ENCODE data around the gene ZNF32. TPM values are rescaled to one million over a fixed set of nuclear protein-coding genes. Genes with fewer than 3 reads are reported as not detected.
"Not testable (repeated sequence)": the region's sequence is repeated elsewhere in the genome, so short reads cannot be mapped to it uniquely, and the experiment has no call there.

ZNF32 gene
- total RNA-seq, 1 experiment from 2014 or later, result 107 TPM

DNA sequence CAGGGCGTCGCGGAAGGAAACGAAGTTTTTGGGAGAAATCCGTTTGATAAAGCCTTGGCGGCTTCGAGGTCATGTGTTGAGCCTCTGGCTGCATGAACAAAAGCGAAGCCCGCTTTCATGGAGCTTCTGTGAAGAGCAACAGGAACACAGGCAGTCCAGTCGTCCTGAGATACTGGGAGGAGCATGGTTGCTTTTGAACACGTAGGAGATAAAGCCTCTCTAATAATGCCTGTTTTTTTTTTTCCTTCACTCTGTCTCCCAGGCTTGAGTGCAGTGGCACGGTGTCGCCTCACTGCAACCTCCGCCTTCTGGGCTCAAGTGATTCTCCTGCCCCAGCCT, 473 bp upstream of the ZNF32 start:
- no peak for DNase-seq (ENCODE audit: low read depth)

DNA sequence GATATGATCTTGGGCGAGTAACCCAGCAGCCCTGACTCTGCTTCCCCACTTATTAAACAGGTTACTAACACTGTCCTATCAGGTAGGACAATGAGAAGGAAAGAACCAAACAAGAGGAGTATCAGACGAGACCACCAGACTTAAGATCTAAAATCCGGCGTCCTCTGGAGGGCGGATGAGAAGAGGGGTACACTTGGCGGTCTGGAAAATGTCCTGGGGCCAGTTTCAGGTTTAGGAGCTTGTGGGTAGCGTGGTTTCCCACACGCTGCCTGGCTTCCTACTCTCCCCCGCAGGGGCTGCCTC, 635 bp downstream of the ZNF32 start:
- in situ Hi-C loops (cut with HindIII; ENCODE audit: low pct_unique_long_range_greater_than_20kb, low sequenced_read_pairs), result no loop called here
- DNase-seq (ENCODE audit: low read depth), result no peak

More for the DNA sequence above, 473 bp upstream of the ZNF32 start:
- in situ Hi-C loops (cut with HindIII; ENCODE audit: low pct_unique_long_range_greater_than_20kb, low sequenced_read_pairs), result no loop called here

DNA sequence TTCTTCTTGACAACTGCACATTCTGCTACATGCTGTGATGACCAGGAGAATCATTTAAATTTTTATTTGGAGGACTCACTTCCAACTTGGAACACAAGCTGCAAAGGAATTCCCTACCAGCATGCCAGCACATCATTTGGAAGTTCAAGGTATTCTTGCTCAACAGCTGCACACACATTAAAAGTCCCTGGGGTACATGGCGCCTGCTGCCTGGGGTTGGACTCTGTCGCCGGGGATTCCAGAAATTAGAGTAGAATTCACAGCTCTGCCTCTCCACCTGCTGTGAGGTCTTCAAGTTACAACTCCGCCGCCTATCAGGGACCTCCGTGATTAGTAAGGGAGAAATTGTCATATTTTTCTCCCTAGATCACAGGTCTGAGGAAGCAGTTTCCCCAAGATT, 1.1 kb downstream of the ZNF32 start:
- in situ Hi-C loops (cut with HindIII; ENCODE audit: low pct_unique_long_range_greater_than_20kb, low sequenced_read_pairs), result no loop called here
- no peak for DNase-seq (ENCODE audit: low read depth)

DNA sequence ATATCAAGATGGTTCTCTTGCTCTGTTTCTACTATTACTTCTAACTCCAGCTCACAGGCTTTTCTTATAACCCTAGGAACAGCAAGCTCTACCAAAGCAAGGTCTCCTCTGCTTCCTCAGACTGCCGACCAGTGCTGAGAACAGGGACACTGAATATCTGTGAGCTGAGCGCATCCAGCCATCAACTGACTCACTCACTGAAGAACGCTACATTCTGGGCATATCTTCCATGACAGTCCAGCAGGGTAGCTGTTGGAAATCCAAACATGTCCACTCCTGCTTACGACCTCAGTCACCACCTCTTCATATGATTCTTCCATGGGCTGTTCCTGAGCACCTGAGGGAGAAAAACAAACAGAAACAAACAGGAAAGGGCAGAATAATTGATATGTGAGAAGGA, 2.8 kb downstream of the ZNF32 start:
- in situ Hi-C loops (cut with HindIII; ENCODE audit: low pct_unique_long_range_greater_than_20kb, low sequenced_read_pairs), result no loop called here
- no peak for DNase-seq (ENCODE audit: low read depth)

DNA sequence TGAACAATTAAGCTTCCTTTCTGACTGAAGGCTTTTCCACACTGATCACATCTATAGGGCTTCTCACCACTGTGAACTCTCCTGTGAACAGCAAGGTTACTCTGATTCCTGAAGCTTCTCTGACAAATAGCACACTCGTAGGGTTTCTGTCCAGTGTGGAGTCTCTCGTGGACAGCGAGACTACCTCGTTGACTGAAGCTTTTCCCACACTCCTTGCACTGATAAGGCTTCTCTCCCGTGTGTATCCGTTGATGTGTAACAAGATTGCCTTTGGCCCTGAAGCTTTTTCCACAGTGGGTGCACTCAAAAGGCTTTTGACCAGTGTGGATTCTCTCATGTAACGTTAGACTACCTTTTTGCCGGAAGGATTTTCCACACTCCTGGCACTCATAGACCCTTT, 4.4 kb downstream of the ZNF32 start:
- in situ Hi-C loops (cut with HindIII; ENCODE audit: low pct_unique_long_range_greater_than_20kb, low sequenced_read_pairs), result no loop called here
- peak; percentile 14 for DNase-seq (ENCODE audit: low read depth)

DNA sequence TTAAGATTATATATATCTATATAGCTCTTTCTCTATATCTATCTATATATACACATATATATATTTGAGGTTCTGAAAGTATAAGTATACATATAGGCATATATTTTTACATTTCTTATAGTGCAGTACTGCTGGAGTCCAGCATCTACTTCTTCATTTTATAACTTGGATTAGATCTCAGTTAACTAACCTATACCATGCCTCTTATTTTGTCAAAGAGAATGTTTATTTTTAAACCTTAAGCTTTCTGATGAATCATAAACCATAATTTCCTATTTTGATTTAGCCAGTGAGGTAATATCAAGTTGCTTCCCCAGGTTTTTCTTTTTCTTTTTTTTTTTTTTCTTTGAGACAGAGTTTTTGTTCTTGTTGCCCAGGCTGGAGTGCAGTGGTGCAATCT, 8.1 kb downstream of the ZNF32 start:
- in situ Hi-C loops (cut with HindIII; ENCODE audit: low pct_unique_long_range_greater_than_20kb, low sequenced_read_pairs), result no loop called here
- no peak for DNase-seq (ENCODE audit: low read depth)

DNA sequence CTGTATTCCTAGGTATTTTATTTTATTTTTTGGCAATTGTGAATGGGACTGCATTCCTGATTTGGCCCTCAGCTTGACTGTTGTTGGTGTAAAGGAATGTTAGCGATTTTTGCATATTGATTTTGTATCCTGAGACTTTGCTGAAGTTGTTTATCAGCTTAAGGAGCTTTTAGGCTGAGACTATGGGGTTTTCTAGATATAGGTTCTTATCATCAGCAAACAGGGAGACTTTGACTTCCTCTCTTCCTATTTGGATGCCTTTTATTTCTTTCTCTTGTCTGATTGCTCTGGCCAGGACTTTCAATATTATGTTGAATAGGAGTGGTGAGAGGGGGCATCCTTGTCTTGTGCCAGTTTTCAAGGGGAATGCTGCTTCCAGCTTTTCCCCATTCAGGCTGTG, 12.9 kb downstream of the ZNF32 start:
- in situ Hi-C loops (cut with HindIII; ENCODE audit: low pct_unique_long_range_greater_than_20kb, low sequenced_read_pairs); DNase-seq (ENCODE audit: low read depth): not testable (repeated sequence)

DNA sequence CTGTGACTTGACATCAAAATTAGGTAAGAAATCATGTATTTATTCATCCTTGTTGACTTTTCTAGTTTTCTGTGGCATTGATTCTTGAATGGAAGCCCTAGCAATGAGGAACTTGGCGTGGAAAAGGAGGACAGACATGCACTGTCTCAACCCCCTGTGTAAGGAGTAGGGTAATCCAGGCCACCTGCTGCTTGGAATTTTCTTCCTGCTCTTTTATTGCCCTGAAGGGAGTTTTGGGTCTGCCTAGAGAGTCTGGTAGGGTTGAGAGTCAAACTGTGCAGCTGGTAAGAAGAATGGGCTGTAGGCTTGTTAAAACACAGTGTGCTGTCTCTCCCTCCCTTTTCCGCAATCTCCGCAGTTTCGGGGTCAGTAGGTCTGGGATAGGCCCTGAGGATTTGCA, 19.7 kb downstream of the ZNF32 start:
- in situ Hi-C loops (cut with HindIII; ENCODE audit: low pct_unique_long_range_greater_than_20kb, low sequenced_read_pairs), result no loop called here
- no peak for DNase-seq (ENCODE audit: low read depth)

DNA sequence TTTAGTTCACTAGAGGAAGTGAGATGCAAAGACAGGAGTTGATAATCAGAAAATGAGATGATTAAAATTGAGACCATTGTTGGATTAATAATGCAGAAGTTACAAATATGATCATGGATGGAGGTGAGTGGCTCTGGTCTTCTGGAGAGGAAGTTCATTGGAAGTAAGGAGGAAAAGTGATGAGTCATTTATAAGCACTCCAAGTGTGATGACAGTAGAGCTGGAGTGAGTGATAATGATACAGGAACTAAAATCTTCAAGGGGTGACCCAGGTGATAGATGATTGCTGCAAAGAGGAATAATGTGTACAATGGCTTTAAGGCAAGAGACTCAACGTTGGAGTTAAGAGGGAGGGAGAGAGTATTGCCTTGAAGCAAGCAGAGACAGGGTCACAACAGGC, 20.7 kb downstream of the ZNF32 start:
- in situ Hi-C loops (cut with HindIII; ENCODE audit: low pct_unique_long_range_greater_than_20kb, low sequenced_read_pairs), result no loop called here
- no peak for DNase-seq (ENCODE audit: low read depth)

DNA sequence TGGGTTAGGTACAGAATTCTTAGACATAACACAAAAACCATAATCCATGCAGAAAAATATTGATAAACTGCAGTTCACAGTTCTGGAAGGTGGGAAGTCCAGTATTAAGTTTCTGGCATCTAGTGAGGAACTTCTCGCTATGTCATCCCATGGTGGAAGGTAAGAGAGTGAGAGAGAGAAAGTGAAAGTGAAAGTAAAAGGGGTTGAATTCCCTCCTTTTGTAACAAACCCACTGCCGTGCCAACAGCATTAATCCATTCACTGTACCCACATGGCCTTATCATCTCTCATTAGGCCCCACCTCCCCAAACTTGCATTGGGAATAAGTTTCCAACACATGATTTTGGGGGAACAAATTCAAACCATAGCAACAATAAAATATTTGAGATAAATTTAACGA, 25.3 kb downstream of the ZNF32 start:
- DNase-seq (ENCODE audit: low read depth), result no peak
- in situ Hi-C loops (cut with HindIII; ENCODE audit: low pct_unique_long_range_greater_than_20kb, low sequenced_read_pairs), result no loop called here

DNA sequence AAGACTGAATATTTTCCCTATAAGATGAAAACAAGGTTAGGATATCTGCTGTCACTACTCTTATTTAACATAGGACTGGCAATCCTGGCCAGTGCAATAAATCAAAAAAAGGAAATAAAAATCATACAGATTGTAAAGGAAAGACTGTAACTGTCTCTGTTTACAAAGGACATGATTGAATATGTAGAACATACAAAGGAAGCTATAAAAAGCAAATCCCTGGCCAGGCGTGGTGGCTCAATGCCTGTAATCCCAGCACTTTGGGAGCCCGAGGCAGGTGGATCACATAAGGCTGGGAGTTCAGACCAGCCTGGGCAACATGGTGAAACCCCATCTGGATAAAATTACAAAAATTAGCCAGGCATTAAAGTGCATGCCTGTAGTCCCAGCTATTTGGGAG, 26.6 kb downstream of the ZNF32 start:
- DNase-seq (ENCODE audit: low read depth), result no peak
- in situ Hi-C loops (cut with HindIII; ENCODE audit: low pct_unique_long_range_greater_than_20kb, low sequenced_read_pairs), result no loop called here

DNA sequence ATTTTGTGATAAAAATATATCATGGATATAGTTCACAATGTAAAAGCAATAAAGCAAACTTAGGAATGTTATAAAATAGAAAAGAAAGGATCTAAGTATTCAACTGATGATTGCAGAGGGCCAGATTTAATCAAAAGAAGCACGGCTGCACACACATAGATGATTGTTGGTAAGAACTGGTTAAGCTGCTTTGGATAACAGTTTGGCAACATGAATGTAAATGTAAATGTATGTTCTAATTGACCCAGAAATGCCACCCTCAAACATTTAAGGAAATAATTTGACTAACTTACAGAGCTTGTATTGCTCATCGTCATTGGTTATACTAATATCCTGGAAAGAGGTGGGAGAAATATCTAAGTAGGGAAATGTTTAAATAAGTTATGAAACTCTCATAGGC, 29.3 kb downstream of the ZNF32 start:
- no peak for DNase-seq (ENCODE audit: low read depth)

DNA sequence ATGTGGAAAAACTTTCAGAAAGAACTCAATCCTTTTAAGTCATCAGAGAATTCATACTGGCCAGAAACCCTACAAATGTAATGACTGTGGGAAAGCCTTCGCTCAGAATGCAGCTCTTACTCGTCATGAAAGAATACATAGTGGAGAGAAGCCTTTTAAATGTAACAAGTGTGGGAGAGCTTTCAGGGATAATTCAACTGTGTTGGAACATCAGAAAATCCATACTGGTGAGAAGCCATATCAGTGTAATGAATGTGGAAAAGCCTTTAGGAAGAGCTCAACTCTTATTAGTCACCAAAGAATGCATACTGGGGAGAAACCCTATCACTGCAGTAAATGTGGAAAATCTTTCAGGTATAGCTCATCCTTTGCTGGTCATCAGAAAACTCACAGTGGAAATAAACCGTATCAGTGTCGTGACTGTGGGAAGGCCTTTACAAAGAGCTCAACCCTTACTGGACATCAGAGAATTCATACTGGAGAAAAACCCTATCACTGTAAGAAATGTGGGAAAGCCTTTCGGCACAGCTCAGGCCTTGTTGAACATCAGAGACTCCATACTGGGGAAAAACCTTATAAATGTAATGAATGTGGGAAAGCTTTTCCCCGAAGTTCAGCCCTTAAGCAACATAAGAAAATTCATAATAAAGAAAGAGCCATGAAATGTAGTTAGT, 31.8 kb downstream of the ZNF32 start:
- peak; percentile 8 for DNase-seq (ENCODE audit: low read depth)
- in situ Hi-C loops (cut with HindIII; ENCODE audit: low pct_unique_long_range_greater_than_20kb, low sequenced_read_pairs), result no loop called here

More for the DNA sequence above, 29.3 kb downstream of the ZNF32 start:
- in situ Hi-C loops (cut with HindIII; ENCODE audit: low pct_unique_long_range_greater_than_20kb, low sequenced_read_pairs), result no loop called here

DNA sequence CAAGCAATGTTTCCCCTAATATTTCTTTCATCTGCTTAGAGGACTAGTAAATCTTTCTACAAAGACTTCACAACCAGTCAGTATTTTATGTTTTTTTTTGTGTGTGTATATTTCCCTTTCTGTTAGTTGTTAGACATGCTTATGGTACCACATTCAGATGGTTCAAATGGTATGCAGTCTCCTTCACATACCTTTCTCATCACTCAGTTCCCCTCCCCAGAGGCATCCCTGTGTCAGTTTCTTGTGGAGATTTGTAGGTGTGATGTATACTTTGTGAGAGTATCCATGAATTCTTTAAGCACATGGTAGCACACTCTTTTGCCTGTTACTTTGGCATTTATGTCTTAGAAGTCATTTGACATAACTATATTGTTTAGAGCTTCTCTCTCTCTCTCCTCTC, 38.0 kb downstream of the ZNF32 start:
- DNase-seq (ENCODE audit: low read depth), result no peak
- in situ Hi-C loops (cut with HindIII; ENCODE audit: low pct_unique_long_range_greater_than_20kb, low sequenced_read_pairs), result no loop called here

DNA sequence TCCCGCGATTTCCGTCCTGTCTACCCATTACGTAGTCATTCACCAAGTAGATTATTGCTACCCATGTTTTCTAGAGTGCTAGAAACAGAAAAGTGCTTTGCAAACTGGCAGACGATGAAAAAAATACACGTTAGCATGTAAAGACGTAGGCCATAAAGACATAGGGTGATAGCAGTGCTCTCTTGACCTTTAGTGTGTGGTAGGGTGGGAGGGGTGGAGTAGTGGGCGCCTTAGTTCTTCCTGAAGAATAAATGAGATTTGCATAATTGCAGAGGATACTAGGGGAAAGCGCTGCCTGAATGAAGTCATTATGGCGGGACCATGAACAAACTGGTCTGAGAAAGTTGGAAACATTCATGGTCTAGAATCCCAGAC, 41.5 kb downstream of the ZNF32 start:
- in situ Hi-C loops (cut with HindIII; ENCODE audit: low pct_unique_long_range_greater_than_20kb, low sequenced_read_pairs), result no loop called here
- DNase-seq (ENCODE audit: low read depth), result no peak

DNA sequence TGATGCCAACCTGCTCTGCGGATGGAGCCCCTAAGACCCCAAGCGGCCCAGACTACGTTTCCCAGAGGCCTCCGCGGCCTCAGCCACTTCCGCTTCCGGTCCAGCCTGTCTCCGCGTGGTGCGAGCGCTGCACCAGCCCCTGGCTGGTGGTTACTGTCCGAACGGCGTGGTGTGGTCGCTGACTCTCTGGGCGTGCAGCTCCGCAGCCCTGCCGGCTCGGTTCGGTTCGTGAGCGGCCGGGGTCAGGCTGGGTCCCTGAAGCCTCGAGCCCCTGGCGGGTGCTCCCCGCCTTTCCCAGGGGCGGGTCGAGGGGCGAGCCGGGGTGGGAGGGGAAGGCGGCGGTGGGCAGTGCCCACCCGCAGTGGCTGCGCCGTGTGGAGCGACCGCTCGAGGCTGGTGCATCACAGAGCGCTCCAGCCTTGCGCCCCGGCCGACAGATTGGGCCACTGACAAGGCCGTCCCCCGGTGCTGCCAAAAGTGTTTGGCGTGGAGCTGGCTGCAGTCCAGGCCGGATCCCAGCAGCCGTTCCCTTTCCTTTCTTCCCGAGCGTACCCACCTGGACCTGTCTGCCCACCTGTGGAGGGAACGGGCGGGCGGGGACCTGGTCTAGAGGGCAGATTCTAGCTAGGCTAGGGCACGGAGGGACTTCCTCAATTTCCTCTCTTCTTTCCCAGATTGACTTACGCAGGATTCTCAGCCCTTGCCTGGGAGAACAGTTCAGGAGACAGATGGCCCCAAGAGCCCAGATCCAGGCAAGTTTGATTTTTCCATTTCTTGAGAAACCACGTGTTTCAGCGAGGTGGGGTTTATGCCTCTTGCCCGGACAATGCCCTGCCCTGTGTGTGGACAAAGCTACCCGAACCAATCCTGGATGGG, 42.1 kb downstream of the ZNF32 start, which contains the start of gene ZNF485:
TSS of gene ZNF485 (plus strand) at position 116 of the 876 bp plus-strand sequence. CDS start at position 729, 613 bp downstream.
- in situ Hi-C loops (cut with HindIII; ENCODE audit: low pct_unique_long_range_greater_than_20kb, low sequenced_read_pairs), result no loop called here
- DNase-seq (ENCODE audit: low read depth), result peak; percentile 48

DNA sequence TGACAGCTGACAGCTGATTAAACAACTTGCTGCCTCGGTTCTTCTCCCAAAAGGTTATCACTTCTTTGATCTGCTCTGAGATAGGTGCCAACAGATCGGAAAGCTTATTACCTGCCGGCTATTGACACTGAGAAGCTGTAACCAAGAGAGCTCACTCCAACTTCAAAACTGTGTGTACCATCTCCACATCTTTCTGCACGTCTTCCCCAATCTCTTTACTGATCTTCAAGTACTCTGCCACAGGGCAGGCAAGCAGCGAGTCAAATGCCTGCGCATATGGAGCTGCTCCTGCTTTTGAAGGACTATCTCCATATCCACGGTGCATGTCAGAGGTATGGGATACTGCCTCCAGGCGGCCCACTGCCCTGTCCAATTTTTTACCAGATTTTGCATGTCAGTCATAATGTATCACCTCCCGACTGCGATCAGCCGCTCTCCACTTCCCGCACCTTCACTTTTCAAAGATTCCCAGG, 42.8 kb downstream of the ZNF32 start:
- DNase-seq (ENCODE audit: low read depth), result no peak
- in situ Hi-C loops (cut with HindIII; ENCODE audit: low pct_unique_long_range_greater_than_20kb, low sequenced_read_pairs), result no loop called here

DNA sequence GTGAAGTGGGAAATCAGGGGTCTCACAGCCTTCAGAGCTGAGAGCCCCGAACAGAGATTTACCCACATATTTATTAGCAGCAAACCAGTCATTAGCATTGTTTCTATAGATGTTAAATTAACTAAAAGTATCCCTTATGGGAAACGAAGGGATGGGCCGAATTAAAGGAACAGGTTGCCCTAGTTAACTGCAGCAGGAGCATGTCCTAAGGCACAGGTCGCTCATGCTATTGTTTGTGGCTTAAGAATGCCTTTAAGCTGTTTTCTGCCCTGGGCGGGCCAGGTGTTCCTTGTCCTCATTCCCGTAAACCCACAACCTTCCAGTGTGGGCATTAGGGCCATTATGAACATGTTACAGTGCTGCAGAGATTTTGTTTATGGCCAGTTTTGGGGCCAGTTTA, 47.1 kb downstream of the ZNF32 start:
- in situ Hi-C loops (cut with HindIII; ENCODE audit: low pct_unique_long_range_greater_than_20kb, low sequenced_read_pairs); DNase-seq (ENCODE audit: low read depth): not testable (repeated sequence)

DNA sequence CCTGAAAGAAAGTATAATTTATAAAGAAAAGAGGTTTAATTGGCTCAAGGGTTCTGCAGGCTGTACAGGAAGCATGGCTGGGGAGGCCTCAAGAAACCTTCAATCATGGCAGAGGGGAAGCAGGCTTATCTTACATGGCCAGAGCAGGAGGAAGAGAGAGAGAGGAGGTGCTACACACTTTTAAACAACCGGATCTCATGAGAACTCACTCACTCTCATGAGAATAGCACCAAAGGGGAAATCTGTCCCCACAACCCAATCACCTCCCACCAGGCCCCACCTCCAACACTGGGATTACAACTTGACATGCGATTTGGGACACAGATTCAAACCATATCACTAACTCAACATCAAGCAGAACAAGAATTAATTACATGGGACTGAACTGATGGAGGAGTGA, 49.3 kb downstream of the ZNF32 start:
- no peak for DNase-seq (ENCODE audit: low read depth)
- in situ Hi-C loops (cut with HindIII; ENCODE audit: low pct_unique_long_range_greater_than_20kb, low sequenced_read_pairs), result no loop called here

DNA sequence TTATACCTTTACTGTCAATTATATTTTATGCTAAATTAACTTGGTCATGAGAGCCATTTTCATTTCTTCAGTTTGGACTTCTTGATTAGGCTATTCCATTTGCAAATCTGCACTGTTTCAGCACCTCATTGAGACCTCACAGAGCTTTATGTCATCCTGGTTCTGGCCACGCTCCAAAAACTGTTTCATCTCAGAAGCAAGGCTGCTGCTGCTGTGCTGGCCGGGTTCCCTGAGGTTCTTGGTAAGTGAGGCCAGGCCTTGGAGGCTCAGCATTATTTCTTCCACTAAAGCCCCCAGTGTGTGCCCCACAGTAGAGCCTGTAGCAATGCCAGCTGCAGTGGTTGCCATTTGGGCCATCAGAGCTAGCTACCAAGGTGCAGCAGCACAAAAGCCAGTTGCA, 50.2 kb downstream of the ZNF32 start:
- in situ Hi-C loops (cut with HindIII; ENCODE audit: low pct_unique_long_range_greater_than_20kb, low sequenced_read_pairs), result no loop called here
- DNase-seq (ENCODE audit: low read depth), result no peak
